ENCODE data around the gene ITGAX. TPM values are rescaled to one million over a fixed set of nuclear protein-coding genes. Genes with fewer than 3 reads are reported as not detected.

The ITGAX gene
- total and polyA plus RNA-seq, 2 experiments from 2014 or later: 0.50 to 0.60 TPM

DNA sequence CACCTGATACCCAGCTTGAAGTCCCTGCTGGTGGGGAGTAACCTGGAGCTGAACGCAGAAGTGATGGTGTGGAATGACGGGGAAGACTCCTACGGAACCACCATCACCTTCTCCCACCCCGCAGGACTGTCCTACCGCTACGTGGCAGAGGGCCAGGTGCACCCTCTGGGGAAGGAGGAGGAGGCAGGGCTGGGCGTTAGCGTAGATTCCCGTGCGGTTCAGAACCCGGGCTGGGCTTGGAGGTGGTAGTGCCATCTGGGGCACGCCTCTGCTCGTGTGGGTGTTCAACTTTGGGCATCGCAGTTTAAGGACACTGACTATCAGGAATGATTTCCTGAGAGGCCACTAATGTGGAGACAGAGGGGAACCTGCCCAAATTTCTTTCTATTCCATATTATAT lies 18.3 kb downstream of the ITGAX start:
- no peaks in the 10 kb centered on the region for H3K9me3 ChIP-seq (ENCODE audit: low read depth)
- no peak overlapping the region for H3K27ac ChIP-seq
- H4K20me1 ChIP-seq (ENCODE audit: insufficient read depth, poor library complexity, severe bottlenecking): no peaks in the 10 kb centered on the region
- H3K4me3 ChIP-seq: no peak overlapping the region
- no peak overlapping the region for H2AFZ ChIP-seq
- 86% methylated on average over 14 of the region's 14 CpGs for WGBS (ENCODE audit: low lambda C conversion rate, missing lambda C conversion rate)
- no peaks in the 10 kb centered on the region for H3K36me3 ChIP-seq (replicated peaks; ENCODE audit: insufficient read depth, low read depth)
- TF ChIP-seq, protein P1, sequence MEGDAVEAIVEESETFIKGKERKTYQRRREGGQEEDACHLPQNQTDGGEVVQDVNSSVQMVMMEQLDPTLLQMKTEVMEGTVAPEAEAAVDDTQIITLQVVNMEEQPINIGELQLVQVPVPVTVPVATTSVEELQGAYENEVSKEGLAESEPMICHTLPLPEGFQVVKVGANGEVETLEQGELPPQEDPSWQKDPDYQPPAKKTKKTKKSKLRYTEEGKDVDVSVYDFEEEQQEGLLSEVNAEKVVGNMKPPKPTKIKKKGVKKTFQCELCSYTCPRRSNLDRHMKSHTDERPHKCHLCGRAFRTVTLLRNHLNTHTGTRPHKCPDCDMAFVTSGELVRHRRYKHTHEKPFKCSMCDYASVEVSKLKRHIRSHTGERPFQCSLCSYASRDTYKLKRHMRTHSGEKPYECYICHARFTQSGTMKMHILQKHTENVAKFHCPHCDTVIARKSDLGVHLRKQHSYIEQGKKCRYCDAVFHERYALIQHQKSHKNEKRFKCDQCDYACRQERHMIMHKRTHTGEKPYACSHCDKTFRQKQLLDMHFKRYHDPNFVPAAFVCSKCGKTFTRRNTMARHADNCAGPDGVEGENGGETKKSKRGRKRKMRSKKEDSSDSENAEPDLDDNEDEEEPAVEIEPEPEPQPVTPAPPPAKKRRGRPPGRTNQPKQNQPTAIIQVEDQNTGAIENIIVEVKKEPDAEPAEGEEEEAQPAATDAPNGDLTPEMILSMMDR (IDR thresholded peaks at IDR 0.05; ENCODE audit: poor library complexity): no peak
- TF ChIP-seq EZH2phosphoT487 (IDR thresholded peaks at IDR 0.05; ENCODE audit: low read depth, severe bottlenecking, unreplicated experiment) (no peak), EZH2 (IDR thresholded peaks at IDR 0.05; ENCODE audit: borderline replicate concordance) (no peak)
- no peak overlapping the region for H3K4me2 ChIP-seq
- DNase-seq (ENCODE audit: low spot score): no peak
- H3K9me2 ChIP-seq (replicated peaks; ENCODE audit: insufficient read depth): no peaks in the 10 kb centered on the region
- no peaks in the 10 kb centered on the region for H3K27me3 ChIP-seq
- no peaks in the 10 kb centered on the region for H3K4me1 ChIP-seq (ENCODE audit: insufficient read depth)
- H3K79me2 ChIP-seq: no peaks in the 10 kb centered on the region

DNA sequence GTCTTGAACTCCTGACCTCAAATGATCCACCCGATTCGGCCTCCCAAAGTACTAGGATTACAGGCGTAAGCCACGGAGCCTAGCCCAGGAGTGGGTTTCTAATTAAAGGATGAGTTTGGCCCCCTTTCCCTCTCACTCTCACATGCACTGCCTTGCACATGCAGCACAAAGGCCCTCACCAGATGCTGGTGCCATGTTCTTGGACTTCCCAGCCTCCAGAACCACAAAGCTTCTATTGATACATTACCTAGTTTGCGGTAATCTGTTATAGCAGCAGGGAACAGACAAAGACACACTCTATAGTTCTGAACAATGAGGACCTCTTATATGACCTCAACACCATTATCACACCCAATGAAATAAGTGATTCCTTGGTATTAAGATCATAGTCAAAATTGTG lies 20.3 kb downstream of the ITGAX start:
- no peaks in the 10 kb centered on the region for H4K20me1 ChIP-seq (ENCODE audit: insufficient read depth, poor library complexity, severe bottlenecking)
- no peaks in the 10 kb centered on the region for H3K79me2 ChIP-seq
- H3K4me3 ChIP-seq: no peak overlapping the region
- H3K27me3 ChIP-seq: no peaks in the 10 kb centered on the region
- no peaks in the 10 kb centered on the region for H3K9me3 ChIP-seq (ENCODE audit: low read depth)
- no peaks in the 10 kb centered on the region for H3K36me3 ChIP-seq (replicated peaks; ENCODE audit: insufficient read depth, low read depth)
- no peaks in the 10 kb centered on the region for H3K4me1 ChIP-seq (ENCODE audit: insufficient read depth)
- H3K4me2 ChIP-seq: no peak overlapping the region
- H3K9me2 ChIP-seq (replicated peaks; ENCODE audit: insufficient read depth): no peaks in the 10 kb centered on the region
- H3K27ac ChIP-seq: no peak overlapping the region
- no peak for DNase-seq (ENCODE audit: low spot score)
- TF ChIP-seq, protein P1 (IDR thresholded peaks at IDR 0.05; ENCODE audit: poor library complexity): no peak
- no peak for TF ChIP-seq EZH2phosphoT487 (IDR thresholded peaks at IDR 0.05; ENCODE audit: low read depth, severe bottlenecking, unreplicated experiment)
- no peak for TF ChIP-seq EZH2 (IDR thresholded peaks at IDR 0.05; ENCODE audit: borderline replicate concordance)
- WGBS (ENCODE audit: low lambda C conversion rate, missing lambda C conversion rate): 94% methylated on average over 5 of the region's 5 CpGs
- no peak overlapping the region for H2AFZ ChIP-seq

DNA sequence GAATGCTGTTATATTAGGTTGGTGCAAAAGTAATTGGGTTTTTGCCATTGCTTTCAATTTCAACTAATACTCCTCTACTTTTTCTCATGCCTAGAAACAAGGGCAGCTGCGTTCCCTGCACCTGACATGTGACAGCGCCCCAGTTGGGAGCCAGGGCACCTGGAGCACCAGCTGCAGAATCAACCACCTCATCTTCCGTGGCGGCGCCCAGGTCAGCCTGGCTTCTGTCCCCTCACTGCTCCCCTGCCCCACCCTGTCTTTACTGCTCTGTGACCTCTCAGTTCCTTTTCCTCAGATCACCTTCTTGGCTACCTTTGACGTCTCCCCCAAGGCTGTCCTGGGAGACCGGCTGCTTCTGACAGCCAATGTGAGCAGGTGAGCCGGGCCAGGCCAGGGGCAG lies 21.7 kb downstream of the ITGAX start:
- 91% methylated on average over 8 of the region's 8 CpGs for WGBS (ENCODE audit: low lambda C conversion rate, missing lambda C conversion rate)
- H4K20me1 ChIP-seq (ENCODE audit: insufficient read depth, poor library complexity, severe bottlenecking): no peaks in the 10 kb centered on the region
- no peak overlapping the region for H3K4me2 ChIP-seq
- TF ChIP-seq, protein P1 (IDR thresholded peaks at IDR 0.05; ENCODE audit: poor library complexity): no peak
- TF ChIP-seq EZH2 (IDR thresholded peaks at IDR 0.05; ENCODE audit: borderline replicate concordance): no peak
- no peak for TF ChIP-seq EZH2phosphoT487 (IDR thresholded peaks at IDR 0.05; ENCODE audit: low read depth, severe bottlenecking, unreplicated experiment)
- H3K27ac ChIP-seq: no peak overlapping the region
- DNase-seq (ENCODE audit: low spot score): no peak
- H3K36me3 ChIP-seq (replicated peaks; ENCODE audit: insufficient read depth, low read depth): no peaks in the 10 kb centered on the region
- no peak overlapping the region for H3K4me3 ChIP-seq
- no peaks in the 10 kb centered on the region for H3K27me3 ChIP-seq
- no peaks in the 10 kb centered on the region for H3K79me2 ChIP-seq
- H3K9me2 ChIP-seq (replicated peaks; ENCODE audit: insufficient read depth): no peaks in the 10 kb centered on the region
- no peaks in the 10 kb centered on the region for H3K9me3 ChIP-seq (ENCODE audit: low read depth)
- no peaks in the 10 kb centered on the region for H3K4me1 ChIP-seq (ENCODE audit: insufficient read depth)
- H2AFZ ChIP-seq: no peak overlapping the region
